Type B pancreatic cell (in vitro differentiated cells): ENCODE results near the gene AUH. TPM values are rescaled to one million over a fixed set of nuclear protein-coding genes. Genes with fewer than 3 reads are reported as not detected.
"Not testable (repeated sequence)": the region's sequence is repeated elsewhere in the genome, so short reads cannot be mapped to it uniquely, and the experiment has no call there.

Experiments
- DNase-seq: peaks from one replicate; pipeline ENCODE4 v3.0.0; 2021; ENCODE audit warnings: mixed read lengths; ENCODE audit not compliant: unreplicated experiment; ENCODE audit errors: extremely low spot score
- H3K27ac Mint-ChIP-seq: 2 replicates; pipeline ENCODE4 v1.8.0; 2021; ENCODE audit warnings: mild to moderate bottlenecking, mixed read lengths
- H3K27me3 Mint-ChIP-seq: 2 replicates; pipeline ENCODE4 v1.8.0; 2021; ENCODE audit warnings: mixed read lengths
- H3K36me3 Mint-ChIP-seq: 2 replicates; pipeline ENCODE4 v1.8.0; 2021; ENCODE audit warnings: mixed read lengths
- H3K4me1 Mint-ChIP-seq: one replicate; pipeline ENCODE4 v1.8.0; 2021; ENCODE audit warnings: mixed read lengths; ENCODE audit not compliant: unreplicated experiment
- H3K4me3 Mint-ChIP-seq: 2 replicates; pipeline ENCODE4 v1.8.0; 2021; ENCODE audit warnings: mild to moderate bottlenecking, mixed read lengths
- H3K9me3 Mint-ChIP-seq: 2 replicates; pipeline ENCODE4 v1.8.0; 2021; ENCODE audit warnings: mixed read lengths
- CTCF ChIP-seq: fragments of 200-600 bp; sonication (generic); conservative IDR thresholded peaks from 2 replicates; pipeline ENCODE4 v1.5.0; 2021; ENCODE audit warnings: antibody characterized with exemption, mild to moderate bottlenecking
- total RNA-seq: library from RNA; stranded (reverse); gene quantifications from 2 replicates; pipeline ENCODE4 v1.2.1, GENCODE V29; 2021; ENCODE audit warnings: low replicate concordance

AUH gene
- total RNA-seq, 1 donor from 2014 or later = 25.0 TPM

GRCh38 chr9:91386765-91387164 lies 25.0 kb upstream of the AUH start:
- DNase-seq = no peak
- Mint-ChIP-seq H3K27ac (no peak overlapping the region), H3K4me3 (no peak overlapping the region), H3K36me3 (no peaks in the 10 kb centered on the region), H3K9me3 (no peaks in the 10 kb centered on the region), H3K4me1 (no peaks in the 10 kb centered on the region), H3K27me3 (no peaks in the 10 kb centered on the region)
- TF ChIP-seq CTCF = no peak

- DNase-seq = no peak
- no peaks in the 10 kb centered on the region for H3K4me1 Mint-ChIP-seq
- H3K27ac Mint-ChIP-seq = no peak overlapping the region
- no peaks in the 10 kb centered on the region for H3K27me3 Mint-ChIP-seq
- no peaks in the 10 kb centered on the region for H3K36me3 Mint-ChIP-seq
- TF ChIP-seq CTCF = no peak
- H3K9me3 Mint-ChIP-seq = no peaks in the 10 kb centered on the region
- H3K4me3 Mint-ChIP-seq = no peak overlapping the region
Observed at GRCh38 chr9:91384954-91385353, 23.2 kb upstream of the AUH start.

GRCh38 chr9:91383577-91383976 lies 21.9 kb upstream of the AUH start:
- Mint-ChIP-seq H3K27me3 (no peaks in the 10 kb centered on the region), H3K4me3 (no peak overlapping the region), H3K36me3 (no peaks in the 10 kb centered on the region), H3K4me1 (no peaks in the 10 kb centered on the region), H3K9me3 (no peaks in the 10 kb centered on the region), H3K27ac (no peak overlapping the region)
- TF ChIP-seq CTCF = no peak
- DNase-seq = no peak

GRCh38 chr9:91382298-91382697 lies 20.6 kb upstream of the AUH start:
- no peak overlapping the region for H3K4me3 Mint-ChIP-seq
- H3K9me3 Mint-ChIP-seq = no peaks in the 10 kb centered on the region
- H3K4me1 Mint-ChIP-seq = no peaks in the 10 kb centered on the region
- no peak for DNase-seq
- H3K36me3 Mint-ChIP-seq = no peaks in the 10 kb centered on the region
- TF ChIP-seq CTCF = no peak
- H3K27ac Mint-ChIP-seq = no peak overlapping the region
- no peaks in the 10 kb centered on the region for H3K27me3 Mint-ChIP-seq

- H3K36me3 Mint-ChIP-seq = no peaks in the 10 kb centered on the region
- no peak for TF ChIP-seq CTCF
- no peaks in the 10 kb centered on the region for H3K4me1 Mint-ChIP-seq
- H3K27ac Mint-ChIP-seq = no peak overlapping the region
- H3K9me3 Mint-ChIP-seq = no peaks in the 10 kb centered on the region
- H3K27me3 Mint-ChIP-seq = no peaks in the 10 kb centered on the region
- no peak for DNase-seq
- H3K4me3 Mint-ChIP-seq = no peak overlapping the region
Observed at GRCh38 chr9:91379426-91379825, 17.7 kb upstream of the AUH start.

- Mint-ChIP-seq H3K9me3 (no peaks in the 10 kb centered on the region), H3K36me3 (no peaks in the 10 kb centered on the region), H3K27ac (no peak overlapping the region), H3K4me3 (no peak overlapping the region), H3K4me1 (no peaks in the 10 kb centered on the region), H3K27me3 (no peaks in the 10 kb centered on the region)
- no peak for DNase-seq
- TF ChIP-seq CTCF = no peak
Observed at GRCh38 chr9:91378695-91379127, 17.0 kb upstream of the AUH start.

- H3K27ac Mint-ChIP-seq, H3K4me3 Mint-ChIP-seq: not testable (repeated sequence)
Observed at GRCh38 chr9:91378054-91378453, 16.3 kb upstream of the AUH start.

More at GRCh38 chr9:91378054-91378453, 16.3 kb upstream of the AUH start:
- H3K4me1 Mint-ChIP-seq, DNase-seq, H3K27me3 Mint-ChIP-seq, H3K9me3 Mint-ChIP-seq, H3K36me3 Mint-ChIP-seq: not testable (repeated sequence)
